ENCODE data around the gene CHMP4B. TPM values are rescaled to one million over a fixed set of nuclear protein-coding genes. Genes with fewer than 3 reads are reported as not detected.

CHMP4B gene
- total RNA-seq, 4 donors from 2014 or later: 77.2 to 147 (median 107) TPM

DNA sequence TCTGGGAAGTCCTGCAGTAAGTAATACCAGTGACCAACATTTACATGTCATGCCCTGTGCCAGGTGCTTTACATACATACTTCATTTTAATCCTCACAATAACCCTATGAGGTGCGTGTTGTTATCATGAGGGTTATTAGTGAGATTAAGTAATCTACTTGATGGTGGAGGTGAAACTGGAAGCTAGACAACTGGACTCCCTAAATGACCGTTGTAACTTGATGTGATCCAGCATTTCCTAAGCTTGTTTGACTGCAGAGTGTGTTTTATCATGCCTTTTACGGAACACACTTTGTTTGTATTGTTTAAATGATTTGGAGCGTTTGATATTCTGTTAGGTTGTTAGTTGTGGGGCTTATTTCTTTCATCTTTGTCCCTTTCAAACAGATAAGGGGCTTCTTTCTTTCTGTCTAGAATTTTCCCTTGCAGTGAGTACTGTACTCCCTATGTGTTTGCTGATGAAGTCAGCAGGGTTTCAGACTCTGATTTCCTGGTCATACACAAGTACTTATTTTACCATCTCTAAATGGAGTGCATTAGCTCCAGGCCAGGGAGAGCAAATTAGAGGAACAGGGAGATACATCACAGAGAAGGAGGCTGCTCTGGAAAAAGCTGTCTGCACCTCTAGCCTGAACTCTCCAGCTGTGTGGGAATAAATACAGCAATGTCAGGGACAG, 29.7 kb downstream of the CHMP4B start:
- H3K4me3 ChIP-seq: no peak overlapping the region
- no peak for DNase-seq
- no peaks in the 10 kb centered on the region for H3K27me3 ChIP-seq
- H3K36me3 ChIP-seq: peaks cover 0 to 5% (median 0%) of the 10 kb centered on the region in 3 donors
- no peak overlapping the region for H3K27ac ChIP-seq
- 57 to 62% methylated on average over 4 of the region's 4 CpGs for WGBS, 2 donors
- no peaks in the 10 kb centered on the region for H3K9me3 ChIP-seq
- intact Hi-C loops (cut with DNase I): no loop called here
- peaks cover 0 to 94% (median 71%) of the 10 kb centered on the region in 3 donors for H3K4me1 ChIP-seq
- no peak for TF ChIP-seq POLR2A (IDR thresholded peaks at IDR 0.05)
- no peak for TF ChIP-seq CTCF (IDR thresholded peaks at IDR 0.05)

GRCh38 chr20:33841436-33841799, 30.3 kb downstream of the CHMP4B start:
- no peak overlapping the region for H3K4me3 ChIP-seq
- TF ChIP-seq POLR2A (IDR thresholded peaks at IDR 0.05) (no peak), CTCF (IDR thresholded peaks at IDR 0.05) (no peak)
- no peak overlapping the region for H3K27ac ChIP-seq
- WGBS, 2 donors: 85 to 88% methylated on average over 3 to 4 of the region's 4 CpGs
- no peak for DNase-seq
- intact Hi-C loops (cut with DNase I): no loop called here
- no peaks in the 10 kb centered on the region for H3K9me3 ChIP-seq
- peaks cover 0 to 4% (median 0%) of the 10 kb centered on the region in 3 donors for H3K36me3 ChIP-seq
- no peaks in the 10 kb centered on the region for H3K27me3 ChIP-seq
- H3K4me1 ChIP-seq: peaks cover 0 to 94% (median 71%) of the 10 kb centered on the region in 3 donors

- H3K4me1 ChIP-seq: peaks cover 0 to 94% (median 66%) of the 10 kb centered on the region in 3 donors
- no peaks in the 10 kb centered on the region for H3K27me3 ChIP-seq
- no peaks in the 10 kb centered on the region for H3K9me3 ChIP-seq
- no peak for TF ChIP-seq CTCF (IDR thresholded peaks at IDR 0.05)
- H3K36me3 ChIP-seq: no peaks in the 10 kb centered on the region
- DNase-seq: no peak
- intact Hi-C loops (cut with DNase I): no loop called here
- WGBS, 2 donors: 63 to 90% methylated on average over 2 of the region's 3 CpGs
- H3K27ac ChIP-seq: peak overlapping the region in 1 of 4 donors; percentile 19
- no peak overlapping the region for H3K4me3 ChIP-seq
Measured at GRCh38 chr20:33842346-33842745, 31.2 kb downstream of the CHMP4B start.

DNA sequence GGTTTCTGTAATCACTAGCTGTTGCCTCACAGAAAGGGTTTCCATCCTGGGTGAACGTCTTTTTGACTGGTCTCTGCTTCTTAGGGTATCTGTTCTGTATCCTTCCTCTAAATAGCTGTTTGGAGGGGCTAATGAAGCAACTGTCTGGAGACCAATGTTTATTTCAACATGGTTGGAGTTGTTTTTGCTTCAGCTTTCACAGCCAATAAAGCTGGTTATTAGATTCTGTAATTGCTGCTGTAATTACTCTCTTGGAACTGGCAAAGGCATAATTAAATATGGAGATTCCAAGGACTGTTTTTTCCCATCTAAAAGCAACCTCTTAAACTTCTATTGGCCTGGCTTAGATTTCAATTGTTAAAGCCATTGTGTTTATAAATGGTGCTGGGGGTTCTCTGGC, 31.9 kb downstream of the CHMP4B start:
- WGBS, 2 donors: 64 to 77% methylated on average over 1 of the region's 1 CpG

More for the DNA sequence above, 31.9 kb downstream of the CHMP4B start:
- peaks cover 0 to 88% (median 59%) of the 10 kb centered on the region in 3 donors for H3K4me1 ChIP-seq
- peak overlapping the region in 1 of 4 donors; percentile 19 for H3K27ac ChIP-seq
- H3K9me3 ChIP-seq: no peaks in the 10 kb centered on the region
- TF ChIP-seq CTCF (IDR thresholded peaks at IDR 0.05) (no peak), POLR2A (IDR thresholded peaks at IDR 0.05) (no peak)
- intact Hi-C loops (cut with DNase I): no loop called here
- no peak overlapping the region for H3K4me3 ChIP-seq
- H3K36me3 ChIP-seq: peaks cover 0 to 3% (median 0%) of the 10 kb centered on the region in 3 donors
- no peaks in the 10 kb centered on the region for H3K27me3 ChIP-seq
- no peak for DNase-seq
